CD4-positive, alpha-beta T cell (primary cell): ENCODE measurements around the gene LRRC36. TPM values are rescaled to one million over a fixed set of nuclear protein-coding genes. Genes with fewer than 3 reads are reported as not detected.

ENCODE experiments used
- ATAC-seq: fragments of 200-7000 bp; cut with Tn5 transposase; one replicate; pipeline ENCODE4 v1.10.0; 2022; ENCODE audit warnings: mild to moderate bottlenecking; ENCODE audit not compliant: poor library complexity
- CTCF ChIA-PET: fragments of 350-600 bp; sonication (Branson Sonifier 250); formaldehyde crosslinking; loops from one replicate; lab custom pipeline; 2021; ENCODE audit warnings: antibody characterized with exemption, inconsistent platforms; lab: Charles Lee
- POLR2A ChIA-PET: fragments of 350-600 bp; sonication (Branson Sonifier 250); formaldehyde crosslinking; loops from one replicate; lab custom pipeline; 2021; ENCODE audit warnings: antibody characterized with exemption, inconsistent platforms; lab: Charles Lee
- DNase-seq, 14 experiments: peaks; one replicate each; pipeline ENCODE4 v3.0.0-alpha.2; 2013 to 2020; ENCODE audit warnings: mixed read lengths in 2 of 14
- H3K27ac ChIP-seq, 2 donors: one replicate each; pipeline versions ENCODE4 v1.5.1 to v1.7.0; 2013; ENCODE audit warnings: low read length in 2 of 2, low read depth in 1 of 2, mild to moderate bottlenecking in 1 of 2
- H3K27me3 ChIP-seq, 2 experiments: 1 replicate in 1 of 2; 2 replicates in 1 of 2; pipeline versions ENCODE4 v1.6.1 to v1.7.0; 2013; ENCODE audit warnings: low read length in 2 of 2, control low read depth in 1 of 2, mild to moderate bottlenecking in 1 of 2, moderate library complexity in 1 of 2; ENCODE audit not compliant: insufficient read depth in 2 of 2, control insufficient read depth in 1 of 2
- H3K36me3 ChIP-seq: one replicate; pipeline ENCODE4 v1.6.1; 2013; ENCODE audit warnings: low read length, control low read depth; ENCODE audit not compliant: insufficient read depth
- H3K4me1 ChIP-seq: one replicate; pipeline ENCODE4 v1.6.1; 2013; ENCODE audit warnings: low read length, control low read depth; ENCODE audit not compliant: insufficient read depth
- H3K4me3 ChIP-seq: one replicate; pipeline ENCODE4 v1.5.1; 2013; ENCODE audit warnings: mild to moderate bottlenecking, low read length, moderate library complexity
- H3K9me3 ChIP-seq, 2 experiments: 1 replicate in 1 of 2; 2 replicates in 1 of 2; pipeline versions ENCODE4 v1.6.1 to v1.7.0; 2013; ENCODE audit warnings: low read length in 2 of 2, mild to moderate bottlenecking in 2 of 2, control low read depth in 1 of 2, moderate library complexity in 1 of 2; ENCODE audit not compliant: control insufficient read depth in 1 of 2, insufficient read depth in 1 of 2
- H3K27ac Mint-ChIP-seq: one replicate; pipeline ENCODE4 v1.8.0; 2020; ENCODE audit warnings: mixed read lengths
- H3K27me3 Mint-ChIP-seq: one replicate; pipeline ENCODE4 v1.8.0; 2021; ENCODE audit warnings: mixed read lengths
- H3K36me3 Mint-ChIP-seq: one replicate; pipeline ENCODE4 v1.8.0; 2021; ENCODE audit warnings: low read depth, mixed read lengths
- H3K4me1 Mint-ChIP-seq: one replicate; pipeline ENCODE4 v1.8.0; 2021; ENCODE audit warnings: low read depth, mixed read lengths
- H3K4me3 Mint-ChIP-seq: one replicate; pipeline ENCODE4 v1.8.0; 2020; ENCODE audit warnings: mild to moderate bottlenecking, mixed read lengths
- H3K9me3 Mint-ChIP-seq: one replicate; pipeline ENCODE4 v1.8.0; 2020; ENCODE audit warnings: mixed read lengths
- CTCF ChIP-seq: fragments of 200-600 bp; IDR thresholded peaks from one replicate; pipeline ENCODE4 v1.8.0; 2022; ENCODE audit warnings: antibody characterized with exemption, mild to moderate bottlenecking
- intact Hi-C, 2 experiments: fragments of 100-400 bp; cut with DNase I in 1 of 2; cut with micrococcal nuclease in 1 of 2; formaldehyde crosslinking; loops; one replicate each; pipeline versions ENCODE4 v1.15.1 to v1.9.0; 2023 to 2025; cut with DNase I, micrococcal nuclease
- total RNA-seq, 174 experiments: library from RNA in 2 of 174; stranded (reverse) in 2 of 174; gene quantifications; one replicate each; pipeline ENCODE4 v1.2.3 and lab custom pipeline; 2021 to 2026

The LRRC36 gene
- total RNA-seq, 2 experiments from 2014 or later = not detected

DNA sequence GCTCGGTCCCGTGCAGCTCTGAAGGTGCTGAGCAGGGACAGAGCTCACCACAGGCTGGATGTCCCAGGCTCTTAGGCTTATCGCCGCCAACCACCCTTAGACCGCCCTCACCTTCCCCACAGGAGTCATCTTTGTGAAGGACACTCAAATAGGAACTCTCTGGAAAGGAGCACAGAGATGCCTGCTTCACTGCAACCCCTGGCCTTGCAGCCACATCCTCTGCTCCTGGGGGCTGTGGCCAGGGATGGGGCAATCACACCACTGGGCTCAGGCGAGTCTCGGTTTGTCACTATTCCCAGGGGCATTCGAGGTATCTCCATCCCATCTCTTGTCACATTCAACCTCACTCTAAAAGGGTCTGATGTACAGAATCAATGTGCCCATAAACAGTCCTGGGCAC lies 78.7 kb downstream of the LRRC36 start:
- Histone ChIP-seq H3K4me3 (no peak overlapping the region), H3K27me3 (peaks cover 0 to 6% of the 10 kb centered on the region in 2 experiments), H3K27ac (no peak overlapping the region), H3K36me3 (no peaks in the 10 kb centered on the region), H3K9me3 (no peaks in the 10 kb centered on the region), H3K4me1 (no peaks in the 10 kb centered on the region)
- Mint-ChIP-seq H3K27me3 (peaks cover 16% of the 10 kb centered on the region), H3K27ac (no peak overlapping the region), H3K9me3 (no peaks in the 10 kb centered on the region), H3K4me1 (no peaks in the 10 kb centered on the region), H3K36me3 (no peaks in the 10 kb centered on the region), H3K4me3 (no peak overlapping the region)
- CTCF ChIA-PET = no interaction called here
- intact Hi-C loops = no loop called here
- ATAC-seq = no peak
- POLR2A ChIA-PET = no interaction called here
- no peak for DNase-seq
- no peak for TF ChIP-seq CTCF

DNA sequence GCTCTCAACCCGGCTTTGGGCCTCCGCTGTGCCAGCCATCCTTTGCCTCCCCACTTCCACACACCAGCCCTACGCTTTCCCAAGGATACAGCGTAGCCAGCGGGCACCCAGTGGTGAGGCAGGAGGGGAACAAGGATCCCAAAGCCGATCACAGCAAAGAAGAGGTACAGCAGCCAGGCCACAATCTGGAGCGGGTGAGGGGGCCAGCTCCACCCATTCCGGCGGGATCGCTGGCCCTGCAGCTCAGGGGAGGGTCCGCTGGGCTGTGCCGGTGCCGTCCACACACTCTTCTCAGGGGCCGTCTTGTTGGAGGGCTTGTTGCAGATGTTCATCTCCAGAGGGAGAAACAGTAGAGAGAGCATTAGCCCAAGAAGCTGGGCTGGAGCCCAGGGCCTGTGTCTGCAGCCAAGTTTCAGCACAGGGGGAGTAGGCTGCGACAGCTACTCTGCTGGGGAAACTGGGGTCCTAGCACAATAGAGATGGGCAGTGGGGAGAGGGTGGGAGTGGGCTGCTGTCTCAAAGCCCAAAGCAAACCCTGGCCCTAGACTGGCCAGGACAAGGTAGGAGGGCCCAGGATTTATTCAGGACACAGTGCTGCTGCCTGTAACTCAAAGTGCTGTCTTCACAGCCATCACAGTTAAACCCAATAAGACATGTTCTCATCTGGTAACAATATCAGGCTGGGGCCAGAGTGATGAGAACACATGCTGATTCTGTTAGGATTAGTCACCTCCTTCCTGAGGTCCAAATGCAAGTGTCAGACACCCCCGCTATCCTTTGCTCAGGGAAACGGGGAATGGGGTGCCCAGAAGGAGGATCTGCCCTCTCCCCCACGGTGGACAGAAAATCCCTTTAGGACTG lies 79.7 kb downstream of the LRRC36 start:
- POLR2A ChIA-PET = no interaction called here

DNA sequence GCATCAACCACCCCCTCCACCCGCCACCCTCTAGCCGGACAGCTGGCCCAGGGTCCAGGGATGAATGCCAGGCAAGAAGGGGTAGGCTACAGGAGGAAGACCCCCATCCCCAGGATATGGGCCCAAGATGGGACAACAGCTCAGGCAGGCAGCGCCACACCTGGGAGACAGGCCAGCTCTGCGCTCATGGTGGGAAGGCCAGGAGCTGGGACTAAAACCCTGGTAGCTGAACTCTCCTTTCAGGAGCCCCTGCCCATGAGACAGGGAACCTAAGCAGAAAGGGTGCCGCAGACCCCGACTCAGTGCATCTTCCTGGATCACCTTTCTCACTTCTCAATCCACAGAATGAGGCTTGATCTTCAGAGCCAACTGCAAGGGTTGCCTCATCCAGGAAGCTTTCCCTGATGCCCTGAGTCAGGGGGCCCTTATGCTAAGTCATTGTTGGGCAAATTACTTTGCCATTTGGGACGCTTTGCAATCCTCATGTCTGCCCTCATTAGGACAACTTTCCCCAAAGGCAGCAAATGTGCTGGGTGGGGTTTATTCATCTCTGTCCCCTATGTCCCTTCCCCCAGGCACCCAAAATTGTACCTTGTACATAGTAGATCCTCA lies 80.7 kb downstream of the LRRC36 start:
- H3K4me3 Mint-ChIP-seq = no peak overlapping the region
- Histone ChIP-seq H3K36me3 (no peaks in the 10 kb centered on the region), H3K4me3 (no peak overlapping the region), H3K27me3 (peaks cover 0 to 6% of the 10 kb centered on the region in 2 experiments), H3K4me1 (no peaks in the 10 kb centered on the region), H3K27ac (no peak overlapping the region), H3K9me3 (no peaks in the 10 kb centered on the region)
- intact Hi-C loops = no loop called here
- ATAC-seq (no peak), DNase-seq (no peak)
- H3K27ac Mint-ChIP-seq = no peak overlapping the region
- no peaks in the 10 kb centered on the region for H3K36me3 Mint-ChIP-seq
- H3K9me3 Mint-ChIP-seq = no peaks in the 10 kb centered on the region
- ChIA-PET POLR2A (no interaction called here), CTCF (no interaction called here)
- H3K4me1 Mint-ChIP-seq = no peaks in the 10 kb centered on the region
- TF ChIP-seq CTCF = no peak
- peaks cover 15% of the 10 kb centered on the region for H3K27me3 Mint-ChIP-seq

More for the DNA sequence above, 79.7 kb downstream of the LRRC36 start:
- intact Hi-C loops = no loop called here
- Histone ChIP-seq H3K36me3 (no peaks in the 10 kb centered on the region), H3K27ac (no peak overlapping the region), H3K27me3 (peaks cover 0 to 6% of the 10 kb centered on the region in 2 experiments), H3K9me3 (no peaks in the 10 kb centered on the region), H3K4me3 (no peak overlapping the region), H3K4me1 (no peaks in the 10 kb centered on the region)
- CTCF ChIA-PET = no interaction called here
- peaks cover 21% of the 10 kb centered on the region for H3K27me3 Mint-ChIP-seq
- no peak overlapping the region for H3K4me3 Mint-ChIP-seq
- no peaks in the 10 kb centered on the region for H3K9me3 Mint-ChIP-seq
- H3K36me3 Mint-ChIP-seq = no peaks in the 10 kb centered on the region
- ATAC-seq (no peak), DNase-seq (no peak)
- H3K27ac Mint-ChIP-seq = no peak overlapping the region
- H3K4me1 Mint-ChIP-seq = no peaks in the 10 kb centered on the region
- TF ChIP-seq CTCF = no peak
